Bone marrow (tissue), 2 donors: ENCODE results near the gene TSFM.

Source experiments
- DNase-seq, 2 donors: peaks; one replicate each; lab custom pipeline; 2025; lab: John Stamatoyannopoulos, UW

TSFM gene

GRCh38 chr12:57834086-57834876 is 51.7 kb downstream of the TSFM start:
- DNase-seq, result no peak

- no peak for DNase-seq
Observed at GRCh38 chr12:57835366-57836288, 53.0 kb downstream of the TSFM start.

GRCh38 chr12:57836442-57837375 is 54.1 kb downstream of the TSFM start:
- DNase-seq, result peak in 1 of 2 donors; percentile 45

GRCh38 chr12:57837864-57838562 is 55.4 kb downstream of the TSFM start:
- no peak for DNase-seq

GRCh38 chr12:57838594-57839302 is 56.2 kb downstream of the TSFM start:
- peak in 1 of 2 donors; percentile 57 for DNase-seq

- no peak for DNase-seq
Observed at GRCh38 chr12:57839996-57840395, 57.4 kb downstream of the TSFM start.

- no peak for DNase-seq
Observed at GRCh38 chr12:57840726-57841125, 58.1 kb downstream of the TSFM start.

- no peak for DNase-seq
Observed at GRCh38 chr12:57841445-57841844, 58.9 kb downstream of the TSFM start.

- DNase-seq, result no peak
Observed at GRCh38 chr12:57842342-57843294, 60.0 kb downstream of the TSFM start.

- no peak for DNase-seq
Observed at GRCh38 chr12:57844709-57845477, 62.3 kb downstream of the TSFM start.

- DNase-seq, result peak in 1 of 2 donors; percentile 53
Observed at GRCh38 chr12:57845478-57846284, 63.1 kb downstream of the TSFM start.

GRCh38 chr12:57846285-57846576 is 63.6 kb downstream of the TSFM start:
- no peak for DNase-seq

- DNase-seq, result peak; percentile 91 to 92
Observed at GRCh38 chr12:57846577-57847319, 64.2 kb downstream of the TSFM start, which contains the start of gene CTDSP2. TSS of gene CTDSP2 (minus strand) at chr12:57846729. CDS start at chr12:57846435, 294 bp downstream.
